ENCODE measurements around the gene B3GNT4. TPM values are rescaled to one million over a fixed set of nuclear protein-coding genes. Genes with fewer than 3 reads are reported as not detected.
"Not testable (repeated sequence)": the region's sequence is repeated elsewhere in the genome, so short reads cannot be mapped to it uniquely, and the experiment has no call there.

B3GNT4 gene
- total and polyA plus RNA-seq, 2 donors from 2014 or later, result 0.35 to 8.0 TPM

GRCh38 chr12:122245553-122245952 lies 42.0 kb downstream of the B3GNT4 start:
- Histone ChIP-seq H3K4me3 (ENCODE audit: low read length in 3 of 3) (no peak overlapping the region), H3K9me3 (ENCODE audit: control insufficient read depth in 2 of 3, insufficient read depth in 1 of 3, low read length in 3 of 3) (no peaks in the 10 kb centered on the region), H3K27ac (ENCODE audit: low read depth in 2 of 2, low read length in 2 of 2) (no peak overlapping the region), H3K27me3 (ENCODE audit: control insufficient read depth, insufficient read depth, low read length) (no peaks in the 10 kb centered on the region), H3K4me1 (ENCODE audit: control insufficient read depth in 2 of 3, insufficient read depth in 2 of 3, low read depth in 1 of 3, low read length in 3 of 3) (no peaks in the 10 kb centered on the region), H3K9ac (ENCODE audit: low read length in 3 of 3) (no peak overlapping the region), H3K36me3 (ENCODE audit: control insufficient read depth in 2 of 3, insufficient read depth in 3 of 3, low read length in 3 of 3) (peaks cover 2 to 28% (median 9%) of the 10 kb centered on the region in 3 donors)
- no peak for FAIRE-seq
- TF ChIP-seq CTCF (IDR thresholded peaks at IDR 0.05; ENCODE audit: borderline replicate concordance, extremely low read depth, insufficient read depth), result no peak
- intact Hi-C loops (cut with DNase I), result no loop called here
- no peak for DNase-seq

- Histone ChIP-seq H3K9ac (ENCODE audit: low read length in 3 of 3) (no peak overlapping the region), H3K9me3 (ENCODE audit: control insufficient read depth in 2 of 3, insufficient read depth in 1 of 3, low read length in 3 of 3) (no peaks in the 10 kb centered on the region), H3K27ac (ENCODE audit: low read depth in 2 of 2, low read length in 2 of 2) (no peak overlapping the region), H3K4me1 (ENCODE audit: control insufficient read depth in 2 of 3, insufficient read depth in 2 of 3, low read depth in 1 of 3, low read length in 3 of 3) (no peaks in the 10 kb centered on the region), H3K27me3 (ENCODE audit: control insufficient read depth, insufficient read depth, low read length) (no peaks in the 10 kb centered on the region), H3K36me3 (ENCODE audit: control insufficient read depth in 2 of 3, insufficient read depth in 3 of 3, low read length in 3 of 3) (peaks cover 0 to 31% (median 2%) of the 10 kb centered on the region in 3 donors), H3K4me3 (ENCODE audit: low read length in 3 of 3) (no peak overlapping the region)
- DNase-seq (no peak), FAIRE-seq (no peak)
- TF ChIP-seq CTCF (IDR thresholded peaks at IDR 0.05; ENCODE audit: borderline replicate concordance, extremely low read depth, insufficient read depth), result no peak
- intact Hi-C loops (cut with DNase I), result no loop called here
Observed at GRCh38 chr12:122250047-122250446, 46.5 kb downstream of the B3GNT4 start.

- intact Hi-C loops (cut with DNase I), result no loop called here
- no peak for FAIRE-seq
- H3K9ac ChIP-seq (ENCODE audit: low read length in 3 of 3), result no peak overlapping the region
- no peak overlapping the region for H3K4me3 ChIP-seq (ENCODE audit: low read length in 3 of 3)
- no peaks in the 10 kb centered on the region for H3K4me1 ChIP-seq (ENCODE audit: control insufficient read depth in 2 of 3, insufficient read depth in 2 of 3, low read depth in 1 of 3, low read length in 3 of 3)
- peaks cover 0 to 31% (median 2%) of the 10 kb centered on the region in 3 donors for H3K36me3 ChIP-seq (ENCODE audit: control insufficient read depth in 2 of 3, insufficient read depth in 3 of 3, low read length in 3 of 3)
- no peaks in the 10 kb centered on the region for H3K27me3 ChIP-seq (ENCODE audit: control insufficient read depth, insufficient read depth, low read length)
- H3K9me3 ChIP-seq (ENCODE audit: control insufficient read depth in 2 of 3, insufficient read depth in 1 of 3, low read length in 3 of 3), result no peaks in the 10 kb centered on the region
- DNase-seq, result no peak
- TF ChIP-seq CTCF (IDR thresholded peaks at IDR 0.05; ENCODE audit: borderline replicate concordance, extremely low read depth, insufficient read depth), result no peak
- no peak overlapping the region for H3K27ac ChIP-seq (ENCODE audit: low read depth in 2 of 2, low read length in 2 of 2)
Observed at GRCh38 chr12:122250536-122250935, 47.0 kb downstream of the B3GNT4 start.

DNA sequence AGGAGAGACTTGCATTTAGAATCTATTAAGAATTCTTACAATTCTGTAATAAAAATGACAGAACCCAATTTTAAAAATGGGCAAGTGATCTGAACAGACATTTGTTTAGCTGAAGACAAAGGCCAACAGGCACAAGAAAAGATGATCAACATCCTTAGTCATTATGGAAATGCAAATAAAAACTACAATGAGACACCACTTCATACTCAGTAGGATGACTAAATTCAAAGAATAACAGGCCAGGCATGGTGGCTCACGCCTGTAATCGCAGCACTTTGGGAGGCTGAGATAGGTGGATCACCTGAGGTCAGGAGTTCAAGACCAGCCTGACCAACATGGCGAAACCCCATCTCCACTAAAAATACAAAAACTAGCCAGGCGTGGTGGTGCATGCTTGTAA lies 55.0 kb downstream of the B3GNT4 start:
- H3K4me1 ChIP-seq (ENCODE audit: control insufficient read depth in 2 of 3, insufficient read depth in 2 of 3, low read depth in 1 of 3, low read length in 3 of 3); FAIRE-seq; H3K27ac ChIP-seq (ENCODE audit: low read depth in 2 of 2, low read length in 2 of 2); DNase-seq; H3K9me3 ChIP-seq (ENCODE audit: control insufficient read depth in 2 of 3, insufficient read depth in 1 of 3, low read length in 3 of 3); H3K9ac ChIP-seq (ENCODE audit: low read length in 3 of 3); intact Hi-C loops (cut with DNase I); H3K27me3 ChIP-seq (ENCODE audit: control insufficient read depth, insufficient read depth, low read length); H3K4me3 ChIP-seq (ENCODE audit: low read length in 3 of 3): not testable (repeated sequence)
- peaks cover 3 to 27% (median 15%) of the 10 kb centered on the region in 3 donors for H3K36me3 ChIP-seq (ENCODE audit: control insufficient read depth in 2 of 3, insufficient read depth in 3 of 3, low read length in 3 of 3)

Other genes with a start within 250 kb of the B3GNT4 start
- 22.7 TPM for gene BCL7A, start 181.8 kb upstream of the B3GNT4 start, total RNA-seq
- gene BCL7A, start 181.8 kb upstream of the B3GNT4 start, polyA plus RNA-seq (ENCODE audit: insufficient read depth, low read depth, low replicate concordance), result 6.8 TPM
- gene MLXIP, start 125.0 kb upstream of the B3GNT4 start, total RNA-seq, result 67.6 TPM
- gene MLXIP, start 125.0 kb upstream of the B3GNT4 start, polyA plus RNA-seq (ENCODE audit: insufficient read depth, low read depth, low replicate concordance), result 10.9 TPM
- gene IL31, start 29.5 kb upstream of the B3GNT4 start, total RNA-seq, result not detected
- gene IL31, start 29.5 kb upstream of the B3GNT4 start, polyA plus RNA-seq (ENCODE audit: insufficient read depth, low read depth, low replicate concordance), result not detected
- gene LRRC43, start 20.6 kb upstream of the B3GNT4 start, total RNA-seq, result 4.8 TPM
- gene LRRC43, start 20.6 kb upstream of the B3GNT4 start, polyA plus RNA-seq (ENCODE audit: insufficient read depth, low read depth, low replicate concordance), result 7.9 TPM
- 43.7 TPM for gene DIABLO, start 22.3 kb downstream of the B3GNT4 start, total RNA-seq
- gene DIABLO, start 22.3 kb downstream of the B3GNT4 start, polyA plus RNA-seq (ENCODE audit: insufficient read depth, low read depth, low replicate concordance), result 97.7 TPM
- gene VPS33A, start 62.8 kb downstream of the B3GNT4 start, total RNA-seq, result 20.1 TPM
- 11.1 TPM for gene VPS33A, start 62.8 kb downstream of the B3GNT4 start, polyA plus RNA-seq (ENCODE audit: insufficient read depth, low read depth, low replicate concordance)
- gene CLIP1, start 219.0 kb downstream of the B3GNT4 start, total RNA-seq, result 85.3 TPM
- gene CLIP1, start 219.0 kb downstream of the B3GNT4 start, polyA plus RNA-seq (ENCODE audit: insufficient read depth, low read depth, low replicate concordance), result 14.5 TPM

Data from kidney (tissue), 14 donors.